Measurements from ENCODE around the gene CADM4. TPM values are rescaled to one million over a fixed set of nuclear protein-coding genes. Genes with fewer than 3 reads are reported as not detected.
"Not testable (repeated sequence)": the region's sequence is repeated elsewhere in the genome, so short reads cannot be mapped to it uniquely, and the experiment has no call there.

CADM4 gene
- total RNA-seq, 1 donor from 2014 or later: 0.39 TPM

DNA sequence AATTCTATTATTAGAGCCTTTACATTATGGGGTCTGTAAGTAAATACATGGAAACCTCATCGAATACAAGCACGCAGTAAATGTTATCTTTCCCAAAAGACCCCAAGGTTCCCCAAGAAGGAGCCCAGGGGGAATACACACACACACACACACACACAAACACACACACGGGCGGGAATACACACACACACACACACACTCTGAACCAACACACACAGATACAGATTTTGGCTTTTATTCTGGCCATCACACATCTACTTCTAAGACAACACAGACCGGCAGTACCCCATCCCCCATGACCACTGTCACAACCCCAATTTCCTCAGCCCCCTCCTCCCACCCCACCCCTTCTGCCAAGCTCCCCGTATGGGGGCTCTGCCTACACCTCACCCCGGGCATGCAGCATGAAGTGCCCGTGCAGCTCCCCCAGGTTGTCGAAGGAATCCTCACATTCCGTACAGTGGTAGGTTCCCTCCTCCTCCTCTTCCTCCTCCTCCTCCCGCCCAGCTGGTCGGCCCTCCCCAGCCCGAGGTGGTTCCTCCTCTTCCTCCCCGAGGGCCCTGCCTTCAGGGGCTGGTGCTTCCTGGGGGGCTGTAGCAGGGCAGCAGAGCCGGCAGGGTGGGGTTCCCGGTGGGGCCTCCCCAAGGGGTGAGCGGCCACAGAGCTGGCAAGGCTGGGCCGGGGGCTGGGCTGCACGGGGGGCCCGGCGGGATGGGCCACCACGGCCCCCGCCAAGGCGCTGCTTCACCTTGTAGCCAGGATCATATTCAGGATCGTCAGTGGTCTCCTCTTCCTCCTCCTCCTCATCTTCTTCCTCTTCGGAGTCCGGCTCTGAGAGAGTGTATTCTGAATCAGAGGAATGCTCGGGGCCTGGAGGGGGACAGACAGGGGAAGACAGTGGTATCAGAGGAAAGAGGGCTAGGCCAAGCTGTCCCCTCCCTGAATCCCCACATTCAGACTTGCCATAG is 32.1 kb downstream of the CADM4 start:
- no peak overlapping the region for H3K27ac Mint-ChIP-seq
- intact Hi-C loops (cut with micrococcal nuclease): no loop called here

DNA sequence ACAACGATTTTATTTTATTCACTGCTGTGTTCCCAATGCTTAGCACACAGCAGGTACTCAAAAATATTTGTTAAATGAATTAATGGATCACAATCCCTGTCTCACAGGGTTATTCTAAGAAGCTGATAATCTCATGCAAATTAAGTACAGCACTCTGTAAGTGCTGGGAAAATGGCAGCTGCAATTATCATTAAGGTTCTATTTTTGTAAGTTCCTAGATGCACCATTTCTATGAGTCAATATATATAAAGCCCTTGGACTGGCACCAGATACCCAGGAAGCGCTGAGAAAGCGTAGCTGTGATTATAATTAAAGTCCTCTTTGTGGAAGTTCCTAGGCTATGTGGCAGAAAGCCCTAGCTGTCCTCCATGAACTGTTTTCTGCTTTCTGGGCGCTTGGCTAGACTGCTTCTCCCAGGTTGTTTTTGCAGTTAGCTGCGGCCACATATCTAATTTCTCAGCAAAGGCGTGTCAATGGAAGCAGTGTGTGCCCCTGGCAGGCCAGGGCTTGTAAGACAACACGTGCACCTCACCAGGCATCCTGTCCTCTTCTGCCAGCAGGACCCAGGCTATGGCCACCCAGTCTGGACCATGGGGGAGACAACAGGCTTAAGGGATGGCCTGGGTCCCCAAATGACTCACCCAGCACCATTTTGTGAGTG is 33.0 kb downstream of the CADM4 start:
- H3K36me3 Mint-ChIP-seq (ENCODE audit: low read depth): peaks cover 3% of the 10 kb centered on the region
- no peak overlapping the region for H3K4me3 Mint-ChIP-seq (ENCODE audit: low read depth)
- no peak for DNase-seq (ENCODE audit: low spot score)
- H3K27ac Mint-ChIP-seq: no peak overlapping the region
- H3K27me3 Mint-ChIP-seq (ENCODE audit: low read depth): no peaks in the 10 kb centered on the region
- intact Hi-C loops (cut with micrococcal nuclease): no loop called here
- H3K9me3 Mint-ChIP-seq: no peaks in the 10 kb centered on the region
- H3K4me1 Mint-ChIP-seq (ENCODE audit: low read depth): peaks cover 1% of the 10 kb centered on the region

More for the DNA sequence above, 32.1 kb downstream of the CADM4 start:
- no peak for DNase-seq (ENCODE audit: low spot score)
- Mint-ChIP-seq H3K4me3 (ENCODE audit: low read depth) (no peak overlapping the region), H3K9me3 (no peaks in the 10 kb centered on the region), H3K4me1 (ENCODE audit: low read depth) (peaks cover 1% of the 10 kb centered on the region), H3K36me3 (ENCODE audit: low read depth) (peaks cover 3% of the 10 kb centered on the region), H3K27me3 (ENCODE audit: low read depth) (no peaks in the 10 kb centered on the region)

DNA sequence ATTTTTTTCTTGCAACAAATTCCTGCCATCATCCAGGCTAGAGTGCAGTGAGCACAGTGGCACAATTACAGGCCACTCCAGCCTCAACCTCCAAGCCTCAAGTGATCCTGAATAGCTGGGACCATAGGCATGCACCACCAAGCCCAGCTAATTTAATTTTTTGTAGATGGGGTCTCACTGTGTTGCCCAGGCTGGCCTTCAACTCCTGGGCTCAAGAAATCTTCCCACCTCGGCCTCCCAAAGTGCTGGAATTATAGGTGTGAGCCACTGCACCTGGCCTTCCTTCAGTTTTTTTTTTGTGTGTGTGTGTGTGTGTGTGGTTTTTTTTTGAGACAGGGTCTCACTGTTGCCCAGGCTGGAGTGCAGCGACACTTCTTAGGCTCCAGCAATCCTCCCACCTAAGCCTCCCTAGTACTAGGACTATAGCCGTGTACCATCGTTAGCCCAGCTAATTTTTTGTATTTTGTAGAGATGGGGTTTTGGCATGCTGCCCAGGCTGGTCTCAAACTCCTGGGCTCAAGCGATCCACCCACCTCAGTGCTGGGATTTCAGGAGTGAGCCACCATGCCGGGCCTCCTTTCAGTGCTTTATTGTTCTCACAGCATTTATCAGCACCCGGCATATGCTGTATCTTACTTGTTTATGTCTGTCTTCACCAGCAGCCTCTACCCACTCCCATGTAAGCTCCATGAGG is 33.6 kb downstream of the CADM4 start:
- H3K4me3 Mint-ChIP-seq (ENCODE audit: low read depth): no peak overlapping the region

DNA sequence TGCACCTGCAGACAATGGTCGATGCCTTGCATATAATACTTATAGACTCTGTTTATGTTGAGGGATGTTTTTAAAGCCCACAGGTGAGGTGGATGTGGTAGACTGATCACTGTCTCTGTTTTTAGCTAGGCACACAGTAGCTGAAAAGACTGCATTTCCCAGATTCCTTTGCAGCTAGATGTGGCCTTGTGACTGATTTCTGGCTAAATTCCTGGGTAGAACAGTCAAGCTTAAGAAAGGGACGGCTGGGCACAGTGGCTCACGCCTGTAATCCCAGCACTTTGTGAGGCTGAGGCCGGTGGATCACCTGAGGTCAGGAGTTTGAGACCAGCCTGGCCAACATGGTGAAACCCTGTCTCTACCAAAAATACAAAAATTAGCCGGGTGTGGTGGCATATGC is 39.3 kb downstream of the CADM4 start:
- H3K9me3 Mint-ChIP-seq; DNase-seq (ENCODE audit: low spot score); H3K27ac Mint-ChIP-seq; intact Hi-C loops (cut with micrococcal nuclease); H3K27me3 Mint-ChIP-seq (ENCODE audit: low read depth); H3K4me3 Mint-ChIP-seq (ENCODE audit: low read depth): not testable (repeated sequence)
- Mint-ChIP-seq H3K4me1 (ENCODE audit: low read depth) (peaks cover 18% of the 10 kb centered on the region), H3K36me3 (ENCODE audit: low read depth) (peaks cover 37% of the 10 kb centered on the region)

More for the DNA sequence above, 33.6 kb downstream of the CADM4 start:
- no peaks in the 10 kb centered on the region for H3K9me3 Mint-ChIP-seq
- peaks cover 1% of the 10 kb centered on the region for H3K4me1 Mint-ChIP-seq (ENCODE audit: low read depth)
- DNase-seq (ENCODE audit: low spot score): no peak
- peaks cover 8% of the 10 kb centered on the region for H3K36me3 Mint-ChIP-seq (ENCODE audit: low read depth)
- intact Hi-C loops (cut with micrococcal nuclease): no loop called here
- H3K27ac Mint-ChIP-seq: no peak overlapping the region
- H3K27me3 Mint-ChIP-seq (ENCODE audit: low read depth): no peaks in the 10 kb centered on the region

DNA sequence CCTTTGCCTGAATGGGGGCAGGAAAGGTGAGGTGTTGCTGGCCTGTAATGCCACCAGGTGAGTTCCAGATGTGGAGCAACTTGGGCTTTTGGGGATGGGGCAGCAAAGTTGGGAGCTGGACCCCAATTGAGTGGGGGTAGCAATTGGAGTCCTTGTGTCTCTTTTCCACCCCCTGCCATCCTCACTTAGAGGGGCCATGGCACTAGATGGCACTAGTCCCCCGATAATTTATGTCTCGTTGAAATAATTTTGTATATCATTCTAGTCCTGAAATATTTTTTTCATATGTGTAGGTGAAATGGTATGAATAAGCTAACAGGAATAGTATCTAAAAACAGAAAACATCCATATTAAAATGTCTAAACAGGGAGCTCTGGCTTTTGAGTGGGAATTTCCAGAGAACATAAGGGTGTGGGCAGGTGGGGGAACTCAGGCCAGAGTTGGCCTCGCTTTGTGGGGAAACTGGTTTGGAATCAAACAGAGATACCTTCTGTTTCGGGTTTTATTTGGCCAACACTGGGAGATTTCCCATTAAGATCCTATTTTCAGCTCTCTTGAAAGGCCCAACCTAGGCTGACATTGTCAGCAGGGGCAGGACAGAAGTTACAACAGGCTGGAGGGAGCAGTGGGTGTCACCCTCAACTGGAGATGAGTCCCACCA is 39.9 kb downstream of the CADM4 start:
- intact Hi-C loops (cut with micrococcal nuclease): loop anchor here (5.0 to 10.0 kb wide), 2 partner anchors 137 to 185 kb away; partner anchors contain the start of gene KCNN4
- Mint-ChIP-seq H3K9me3 (no peaks in the 10 kb centered on the region), H3K36me3 (ENCODE audit: low read depth) (peaks cover 37% of the 10 kb centered on the region), H3K4me3 (ENCODE audit: low read depth) (no peak overlapping the region), H3K27ac (no peak overlapping the region), H3K4me1 (ENCODE audit: low read depth) (peaks cover 18% of the 10 kb centered on the region), H3K27me3 (ENCODE audit: low read depth) (no peaks in the 10 kb centered on the region)
- no peak for DNase-seq (ENCODE audit: low spot score)

DNA sequence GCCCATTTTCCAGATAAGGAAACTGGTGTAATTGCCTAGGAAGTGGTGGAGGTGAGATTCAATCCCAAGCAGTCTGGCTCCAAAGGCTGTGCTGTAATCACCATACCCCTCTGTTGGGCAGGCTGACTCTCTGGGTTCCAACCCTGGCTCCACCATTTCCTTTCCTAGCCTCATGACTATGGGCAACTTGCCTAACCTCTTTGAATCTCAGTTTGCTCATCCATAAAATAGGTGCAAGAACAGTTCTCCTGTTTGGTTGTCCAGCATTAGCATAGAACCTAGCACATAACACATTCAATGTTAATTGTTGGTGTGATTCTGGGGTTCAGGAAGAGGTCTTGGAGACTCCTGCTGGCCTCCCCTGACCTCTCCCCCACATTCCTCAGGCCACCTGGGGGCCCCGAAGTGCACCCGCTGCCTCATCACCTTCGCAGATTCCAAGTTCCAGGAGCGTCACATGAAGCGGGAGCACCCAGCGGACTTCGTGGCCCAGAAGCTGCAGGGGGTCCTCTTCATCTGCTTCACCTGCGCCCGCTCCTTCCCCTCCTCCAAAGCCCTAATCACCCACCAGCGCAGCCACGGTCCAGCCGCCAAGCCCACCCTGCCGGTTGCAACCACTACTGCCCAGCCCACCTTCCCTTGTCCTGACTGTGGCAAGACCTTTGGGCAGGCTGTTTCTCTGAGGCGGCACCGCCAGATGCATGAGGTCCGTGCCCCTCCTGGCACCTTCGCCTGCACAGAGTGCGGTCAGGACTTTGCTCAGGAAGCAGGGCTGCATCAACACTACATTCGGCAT is 41.0 kb downstream of the CADM4 start:
- H3K27me3 Mint-ChIP-seq (ENCODE audit: low read depth): no peaks in the 10 kb centered on the region
- intact Hi-C loops (cut with micrococcal nuclease): loop anchor here (5.0 to 10.0 kb wide), 2 partner anchors 136 to 186 kb away; partner anchors contain the start of gene KCNN4
- H3K36me3 Mint-ChIP-seq (ENCODE audit: low read depth): peaks cover 41% of the 10 kb centered on the region
- DNase-seq (ENCODE audit: low spot score): no peak
- H3K4me1 Mint-ChIP-seq (ENCODE audit: low read depth): peaks cover 22% of the 10 kb centered on the region
- H3K9me3 Mint-ChIP-seq: no peaks in the 10 kb centered on the region
- H3K27ac Mint-ChIP-seq: no peak overlapping the region
- H3K4me3 Mint-ChIP-seq (ENCODE audit: low read depth): peak overlapping the region; percentile 91

DNA sequence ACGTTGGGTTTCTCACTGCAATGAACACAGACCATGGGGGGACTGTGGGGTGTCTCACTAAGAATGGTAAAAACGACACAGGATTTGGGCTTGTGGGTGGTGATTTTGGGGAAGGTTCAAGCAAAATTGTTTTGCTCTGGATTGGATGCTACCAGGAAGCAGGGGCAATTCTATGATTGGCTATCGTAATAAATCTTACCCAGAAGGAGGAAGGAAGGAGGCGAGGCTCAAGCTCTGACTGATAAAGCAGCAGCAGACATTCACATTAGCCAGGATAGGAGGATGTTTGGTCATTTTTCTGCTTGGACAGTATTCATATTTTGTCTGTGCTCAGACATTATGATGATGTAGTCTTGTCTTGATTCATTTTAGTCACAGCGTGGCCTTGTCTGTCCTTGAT is 41.8 kb downstream of the CADM4 start:
- intact Hi-C loops (cut with micrococcal nuclease): loop anchor here (2.0 to 10.0 kb wide), 5 partner anchors 65 to 187 kb away; partner anchors contain the start of genes KCNN4 and ZNF575
- no peaks in the 10 kb centered on the region for H3K9me3 Mint-ChIP-seq
- H3K4me3 Mint-ChIP-seq (ENCODE audit: low read depth): peak overlapping the region; percentile 91
- peaks cover 27% of the 10 kb centered on the region for H3K4me1 Mint-ChIP-seq (ENCODE audit: low read depth)
- DNase-seq (ENCODE audit: low spot score): no peak
- H3K36me3 Mint-ChIP-seq (ENCODE audit: low read depth): peaks cover 46% of the 10 kb centered on the region
- peak overlapping the region; percentile 91 for H3K27ac Mint-ChIP-seq
- H3K27me3 Mint-ChIP-seq (ENCODE audit: low read depth): no peaks in the 10 kb centered on the region

DNA sequence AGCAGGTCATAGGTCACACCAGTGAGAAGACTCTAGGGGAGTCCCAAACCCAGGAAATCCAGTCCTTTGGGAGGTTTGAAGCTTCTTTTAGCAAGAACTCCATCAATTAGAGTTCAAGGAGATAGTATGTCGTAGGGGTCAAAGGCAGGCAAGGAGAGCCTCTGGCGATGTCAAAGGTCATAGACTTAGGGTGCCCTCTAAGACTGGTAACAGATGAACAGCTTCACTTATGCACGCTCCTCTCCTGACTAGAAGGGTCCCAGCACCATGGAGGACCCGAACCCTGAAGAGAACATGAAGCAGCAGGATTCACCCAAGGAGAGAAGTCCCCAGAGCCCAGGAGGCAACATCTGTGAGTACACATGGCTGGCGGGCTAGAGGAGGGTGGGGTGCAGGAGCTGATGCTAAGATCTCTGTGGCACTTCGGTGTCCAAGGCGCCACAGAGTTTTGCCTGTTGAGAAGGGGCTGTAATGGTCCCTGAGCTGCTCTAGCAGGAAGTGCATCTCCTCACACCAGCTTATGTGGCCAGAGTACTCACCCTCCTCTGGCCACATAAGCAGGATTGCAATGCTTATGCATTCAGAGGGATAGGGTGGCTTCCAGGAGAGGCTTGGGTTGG is 42.7 kb downstream of the CADM4 start:
- Mint-ChIP-seq H3K4me1 (ENCODE audit: low read depth) (peaks cover 27% of the 10 kb centered on the region), H3K4me3 (ENCODE audit: low read depth) (peak overlapping the region; percentile 91), H3K27ac (peak overlapping the region; percentile 91), H3K27me3 (ENCODE audit: low read depth) (no peaks in the 10 kb centered on the region), H3K36me3 (ENCODE audit: low read depth) (peaks cover 49% of the 10 kb centered on the region), H3K9me3 (no peaks in the 10 kb centered on the region)
- intact Hi-C loops (cut with micrococcal nuclease): loop anchor here (1.0 to 10.0 kb wide), 9 partner anchors 17 to 188 kb away; partner anchors contain the start of genes KCNN4, PHLDB3, PINLYP and XRCC1
- no peak for DNase-seq (ENCODE audit: low spot score)

DNA sequence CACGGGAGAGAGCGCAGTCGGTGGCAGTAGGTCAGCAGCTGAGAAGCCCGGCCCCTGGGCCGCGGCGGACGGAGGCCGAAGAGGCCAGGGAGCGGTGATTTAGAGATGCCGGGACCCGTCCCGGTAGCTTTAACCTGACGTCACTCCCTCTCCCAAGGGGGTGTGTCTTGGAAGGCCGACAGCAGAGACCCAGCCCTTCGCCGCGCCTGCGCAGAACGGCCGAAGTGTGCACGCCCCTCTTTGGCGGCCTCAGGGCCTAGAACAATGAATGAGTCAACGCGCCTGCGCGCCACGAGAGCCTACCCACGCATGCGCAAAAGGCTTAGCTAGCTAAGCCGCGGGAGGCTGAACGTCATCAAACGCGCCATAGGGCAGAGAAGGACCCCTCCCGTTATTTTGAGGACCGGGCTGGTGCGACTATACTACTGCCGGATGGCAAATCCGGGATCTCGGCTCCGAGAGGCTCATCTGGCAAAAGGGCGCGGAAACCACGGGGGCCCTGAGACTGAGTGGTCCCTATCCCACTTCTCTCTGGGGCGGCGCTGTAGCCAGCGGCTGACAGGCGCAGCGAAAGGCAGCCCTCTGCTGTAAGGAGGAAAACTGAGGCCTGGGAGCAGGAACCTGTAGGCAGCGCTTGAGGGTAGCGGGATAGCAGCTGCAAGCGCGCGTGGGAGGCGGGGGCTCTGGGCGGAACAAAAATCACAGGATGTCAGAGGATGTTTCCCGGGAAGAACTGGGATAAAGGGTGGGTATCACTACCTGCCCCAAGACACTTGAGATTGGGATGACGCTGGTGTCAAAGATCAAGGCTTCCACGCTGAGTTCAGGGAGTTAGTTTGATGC is 43.4 kb downstream of the CADM4 start, which contains the start of the genes IRGQ and ZNF576:
IRGQ (minus strand) TSS at position 136 of the 843 bp plus-strand sequence. CDS start 796 bp downstream, outside the sequence.
ZNF576 (plus strand) TSS at position 597 of the 843 bp plus-strand sequence. CDS start 514 bp downstream, outside the sequence.
- no peaks in the 10 kb centered on the region for H3K9me3 Mint-ChIP-seq
- H3K27me3 Mint-ChIP-seq (ENCODE audit: low read depth): no peaks in the 10 kb centered on the region
- H3K4me3 Mint-ChIP-seq (ENCODE audit: low read depth): peak within 1 kb of the TSS; percentile 91
- peak within 1 kb of the TSS; percentile 91 for H3K27ac Mint-ChIP-seq
- peaks cover 46% of the 10 kb centered on the region for H3K36me3 Mint-ChIP-seq (ENCODE audit: low read depth)
- DNase-seq (ENCODE audit: low spot score): peak; percentile 100
- intact Hi-C loops (cut with micrococcal nuclease): loop anchor here (1.0 to 10.0 kb wide), 11 partner anchors 16 to 189 kb away; partner anchors contain the start of genes KCNN4, PHLDB3, PINLYP and XRCC1
- peaks cover 27% of the 10 kb centered on the region for H3K4me1 Mint-ChIP-seq (ENCODE audit: low read depth)

DNA sequence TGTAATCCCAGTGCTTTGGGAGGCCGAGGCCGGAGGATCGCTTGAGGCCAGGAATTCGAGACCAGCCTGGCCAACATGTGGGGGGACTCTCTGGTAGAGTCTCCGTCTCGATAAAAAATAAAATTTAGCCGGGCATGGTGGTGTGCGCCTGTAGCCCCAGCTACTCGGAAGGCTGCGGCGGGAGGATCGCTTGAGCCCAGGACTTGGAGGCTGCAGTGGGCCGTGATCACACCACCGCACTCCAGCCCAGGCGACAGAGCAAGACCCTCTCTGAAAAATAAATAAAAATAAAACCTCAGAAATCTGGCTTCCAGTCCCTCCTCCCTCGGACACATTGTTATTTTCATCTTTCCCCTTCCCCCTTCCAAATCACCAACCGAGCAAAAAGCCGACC is 44.0 kb downstream of the CADM4 start:
- no peak for DNase-seq (ENCODE audit: low spot score)
- H3K4me1 Mint-ChIP-seq (ENCODE audit: low read depth): peaks cover 27% of the 10 kb centered on the region
- intact Hi-C loops (cut with micrococcal nuclease): loop anchor here (2.0 to 10.0 kb wide), 4 partner anchors 41 to 189 kb away; partner anchors contain the start of gene KCNN4
- peak overlapping the region; percentile 91 for H3K27ac Mint-ChIP-seq
- H3K4me3 Mint-ChIP-seq (ENCODE audit: low read depth): peak overlapping the region; percentile 91
- peaks cover 48% of the 10 kb centered on the region for H3K36me3 Mint-ChIP-seq (ENCODE audit: low read depth)
- no peaks in the 10 kb centered on the region for H3K27me3 Mint-ChIP-seq (ENCODE audit: low read depth)
- H3K9me3 Mint-ChIP-seq: no peaks in the 10 kb centered on the region
